Common myeloid progenitor, CD34-positive (primary cell): ENCODE measurements around the gene BTBD8.
A peak's percentile ranks its signal among the peaks of the same experiment; 100 is the strongest.

Experiments used
- CTCF ChIA-PET: fragments of 350-600 bp; sonication (Branson Sonifier 250); formaldehyde crosslinking; loops from one replicate; lab custom pipeline; 2021; ENCODE audit warnings: antibody characterized with exemption; lab: Charles Lee
- POLR2A ChIA-PET: fragments of 350-600 bp; sonication (Branson Sonifier 250); formaldehyde crosslinking; loops from one replicate; lab custom pipeline; 2021; ENCODE audit warnings: antibody characterized with exemption; lab: Charles Lee
- DNase-seq, 3 donors: peaks; one replicate each; pipeline versions ENCODE4 v3.0.0 to v3.0.0-alpha.2; 2013
- H3K27ac ChIP-seq, 2 experiments: 1 replicate in 1 of 2; 2 replicates in 1 of 2; pipeline ENCODE4 v1.7.0; 2013; ENCODE audit warnings: inconsistent platforms in 2 of 2, low read length in 2 of 2, mild to moderate bottlenecking in 2 of 2, low read depth in 1 of 2, moderate library complexity in 1 of 2; ENCODE audit not compliant: severe bottlenecking in 2 of 2, insufficient read depth in 1 of 2, poor library complexity in 1 of 2
- H3K27me3 ChIP-seq, 5 experiments: replicated peaks in 2 of 5; 1 replicate in 3 of 5; 2 replicates in 2 of 5; pipeline versions ENCODE4 v1.6.1 to v1.7.0; 2013; ENCODE audit warnings: low read length in 4 of 5, mild to moderate bottlenecking in 2 of 5, moderate library complexity in 2 of 5, inconsistent platforms in 1 of 5; ENCODE audit not compliant: insufficient read depth in 5 of 5, control insufficient read depth in 4 of 5
- H3K36me3 ChIP-seq, 4 experiments: 1 replicate in 2 of 4; 2 replicates in 2 of 4; pipeline versions ENCODE4 v1.6.1 to v1.7.0; 2013; ENCODE audit warnings: low read length in 3 of 4, control low read depth in 1 of 4, mild to moderate bottlenecking in 1 of 4; ENCODE audit not compliant: control insufficient read depth in 4 of 4, insufficient read depth in 4 of 4
- H3K4me1 ChIP-seq, 4 experiments: 1 replicate in 3 of 4; 2 replicates in 1 of 4; pipeline versions ENCODE4 v1.6.1 to v1.7.1; 2013; ENCODE audit warnings: low read length in 3 of 4, mild to moderate bottlenecking in 3 of 4, control low read depth in 1 of 4, inconsistent platforms in 1 of 4, moderate library complexity in 1 of 4; ENCODE audit not compliant: control insufficient read depth in 4 of 4, insufficient read depth in 4 of 4; ENCODE audit errors: control extremely low read depth in 1 of 4
- H3K4me3 ChIP-seq, 7 experiments: 1 replicate in 4 of 7; 2 replicates in 3 of 7; pipeline versions ENCODE4 v1.5.1 to v1.7.0; 2013; ENCODE audit warnings: mild to moderate bottlenecking in 7 of 7, low read length in 6 of 7, moderate library complexity in 6 of 7, inconsistent platforms in 2 of 7, low read depth in 2 of 7, control low read depth in 1 of 7; ENCODE audit not compliant: insufficient read depth in 4 of 7, control insufficient read depth in 1 of 7; ENCODE audit errors: extremely low read depth in 1 of 7
- H3K9me3 ChIP-seq, 5 experiments: 1 replicate in 4 of 5; 2 replicates in 1 of 5; pipeline versions ENCODE4 v1.6.1 to v1.7.1; 2013; ENCODE audit warnings: low read length in 4 of 5, mild to moderate bottlenecking in 2 of 5, inconsistent platforms in 1 of 5, low read depth in 1 of 5, moderate library complexity in 1 of 5; ENCODE audit not compliant: control insufficient read depth in 4 of 5, insufficient read depth in 2 of 5; ENCODE audit errors: control extremely low read depth in 1 of 5
- WGBS: methylation state at CpG from one replicate; pipeline ENCODE4 v1.1.5; 2013; ENCODE audit not compliant: insufficient coverage; 5-methylcytosine and 5-hydroxymethylcytosine counted together

Gene BTBD8

DNA sequence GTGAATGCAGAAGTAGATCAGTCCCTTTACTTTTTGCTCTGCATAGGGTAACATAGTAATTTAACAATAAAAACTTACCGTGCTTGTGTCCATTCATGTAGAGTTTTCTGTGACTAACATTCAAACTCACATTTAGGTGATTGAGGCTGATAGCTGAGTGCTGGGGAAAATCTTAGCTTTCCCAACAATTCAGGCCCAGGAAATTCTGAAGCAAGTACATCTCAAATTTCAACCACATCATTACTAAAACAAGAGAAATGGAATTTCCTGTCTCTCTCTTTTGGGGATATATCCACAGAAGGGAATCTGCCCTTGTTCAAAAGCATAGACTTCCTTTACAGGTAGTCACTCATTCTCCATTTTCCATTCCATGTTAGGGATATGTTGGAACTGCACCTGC, 104.5 kb downstream of the BTBD8 start:
- POLR2A ChIA-PET, result no interaction called here
- Histone ChIP-seq H3K27ac (no peak overlapping the region), H3K9me3 (no peaks in the 10 kb centered on the region), H3K27me3 (no peaks in the 10 kb centered on the region), H3K4me1 (no peaks in the 10 kb centered on the region), H3K36me3 (peaks cover 2 to 17% (median 8%) of the 10 kb centered on the region in 4 experiments), H3K4me3 (no peak overlapping the region)
- no CpG with 5 or more reads among the region's 1 CpG for WGBS
- CTCF ChIA-PET, result no interaction called here
- no peak for DNase-seq

DNA sequence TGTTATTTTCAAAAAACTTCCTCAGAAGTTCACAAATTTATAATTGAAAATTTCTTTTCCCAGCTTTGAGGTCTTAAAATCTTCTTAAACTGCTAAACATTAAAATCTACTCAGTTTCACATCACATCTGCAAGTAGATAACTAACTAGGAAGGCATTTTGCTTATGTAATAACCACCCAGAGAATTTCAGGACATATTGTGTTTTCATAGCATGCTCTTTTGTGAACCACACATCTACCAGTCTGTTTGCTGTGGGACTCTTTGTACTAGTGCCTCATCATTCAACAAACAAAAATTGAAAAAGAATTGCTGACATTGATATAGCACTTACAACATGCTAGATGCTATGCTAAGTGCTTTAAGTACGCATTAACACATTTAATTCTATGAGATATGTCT, 105.9 kb downstream of the BTBD8 start:
- DNase-seq, result no peak
- POLR2A ChIA-PET, result no interaction called here
- Histone ChIP-seq H3K27ac (no peak overlapping the region), H3K4me1 (no peaks in the 10 kb centered on the region), H3K36me3 (peaks cover 2 to 9% (median 3%) of the 10 kb centered on the region in 4 experiments), H3K4me3 (no peak overlapping the region), H3K27me3 (no peaks in the 10 kb centered on the region), H3K9me3 (no peaks in the 10 kb centered on the region)
- WGBS, result no CpG with 5 or more reads among the region's 1 CpG
- CTCF ChIA-PET, result no interaction called here

DNA sequence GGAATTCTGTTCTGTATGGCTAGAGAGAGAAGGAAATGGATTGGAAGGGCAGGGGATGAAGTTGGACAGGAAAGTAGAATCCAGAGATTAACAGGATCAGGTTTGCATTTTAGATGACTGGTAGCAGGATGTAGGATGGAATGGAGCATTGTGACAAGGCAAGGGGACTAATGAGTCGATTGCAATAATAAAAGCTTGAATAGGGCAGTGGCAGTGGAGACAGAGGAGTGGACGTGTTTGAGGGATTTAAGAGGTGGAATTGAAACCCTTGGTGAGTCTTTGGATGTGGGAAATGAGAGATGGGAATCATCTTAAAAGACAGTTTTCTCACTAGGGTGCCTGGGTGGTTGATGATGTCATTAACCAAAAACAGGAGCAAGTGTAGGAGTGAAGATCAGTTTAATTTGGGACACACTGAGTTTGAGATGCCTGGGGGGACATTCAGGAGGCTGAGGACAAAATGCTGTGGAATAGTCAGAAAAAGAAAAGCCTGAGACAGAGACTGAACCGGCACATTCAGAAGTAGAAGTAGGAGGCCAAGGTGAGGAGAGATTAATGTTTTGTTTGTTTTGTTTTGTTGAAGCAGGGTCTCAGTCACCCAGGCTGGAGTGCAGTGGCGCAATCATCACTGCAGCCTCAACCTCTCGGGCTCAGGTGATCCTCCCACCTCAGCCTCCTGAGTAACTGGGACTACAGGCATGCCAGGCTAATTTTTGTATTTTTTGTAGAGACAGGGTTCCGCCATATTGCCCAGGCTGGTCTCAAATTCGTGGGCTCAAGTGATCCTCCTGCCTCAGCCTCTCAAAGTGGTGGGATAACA, 108.5 kb downstream of the BTBD8 start:
- peak overlapping the region in 1 of 7 experiments; percentile 9 for H3K4me3 ChIP-seq
- no peak for DNase-seq
- CTCF ChIA-PET, result no interaction called here

DNA sequence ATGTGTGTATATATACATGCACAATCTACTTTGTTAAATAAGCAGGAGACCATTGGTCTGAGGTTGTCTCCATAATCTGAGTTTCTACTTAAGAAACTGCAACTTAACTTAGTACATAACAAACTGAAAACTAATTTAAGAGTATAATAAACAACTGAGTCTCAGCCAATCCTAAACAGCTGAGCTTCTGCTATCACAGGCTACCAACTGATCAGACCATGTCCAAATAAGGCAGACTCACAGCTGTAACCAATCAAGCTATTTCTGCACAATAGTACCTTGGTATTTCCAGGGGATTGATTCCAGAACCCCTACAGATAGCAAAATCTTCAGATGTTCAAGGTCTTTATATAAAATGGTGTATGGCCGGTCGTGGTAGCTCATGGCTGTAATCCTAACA, 111.6 kb downstream of the BTBD8 start:
- Histone ChIP-seq H3K4me1 (no peaks in the 10 kb centered on the region), H3K4me3 (no peak overlapping the region), H3K27ac (no peak overlapping the region), H3K36me3 (no peaks in the 10 kb centered on the region), H3K27me3 (no peaks in the 10 kb centered on the region), H3K9me3 (no peaks in the 10 kb centered on the region)
- ChIA-PET CTCF (no interaction called here), POLR2A (no interaction called here)
- WGBS, result 100% methylated on average over 2 of the region's 2 CpGs
- no peak for DNase-seq

More for the DNA sequence above, 108.5 kb downstream of the BTBD8 start:
- POLR2A ChIA-PET, result no interaction called here
- H3K9me3 ChIP-seq, result no peaks in the 10 kb centered on the region
- H3K27ac ChIP-seq, result no peak overlapping the region
- H3K4me1 ChIP-seq, result no peaks in the 10 kb centered on the region
- peaks cover 0 to 5% (median 2%) of the 10 kb centered on the region in 4 experiments for H3K36me3 ChIP-seq
- H3K27me3 ChIP-seq, result no peaks in the 10 kb centered on the region
- WGBS, result 95% methylated on average over 6 of the region's 7 CpGs

DNA sequence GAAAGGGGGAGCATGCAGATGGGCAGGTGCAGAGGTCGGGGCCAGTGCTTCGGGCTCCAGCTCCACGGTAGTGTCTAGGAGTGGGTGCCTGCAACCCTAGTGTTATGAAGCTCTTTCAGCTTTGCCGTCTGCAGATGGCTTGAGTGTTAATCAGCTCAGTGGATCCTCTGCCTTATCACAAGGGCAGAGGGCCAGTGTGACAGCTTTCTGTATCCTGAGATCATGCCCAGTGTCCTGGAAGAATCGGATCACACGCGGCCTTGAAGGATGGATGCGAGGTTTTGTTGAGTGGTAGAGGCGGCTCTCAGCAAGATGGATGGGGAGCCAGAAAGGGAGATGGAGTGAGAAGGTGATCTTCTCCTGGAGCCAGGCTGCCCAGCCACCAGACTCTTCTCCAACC, 112.1 kb downstream of the BTBD8 start:
- no peaks in the 10 kb centered on the region for H3K27me3 ChIP-seq
- peaks cover 0 to 2% (median 0%) of the 10 kb centered on the region in 4 experiments for H3K4me1 ChIP-seq
- DNase-seq, result no peak
- no peaks in the 10 kb centered on the region for H3K36me3 ChIP-seq
- no peak overlapping the region for H3K27ac ChIP-seq
- no peaks in the 10 kb centered on the region for H3K9me3 ChIP-seq
- WGBS, result 100% methylated on average over 5 of the region's 9 CpGs
- ChIA-PET POLR2A (no interaction called here), CTCF (no interaction called here)
- no peak overlapping the region for H3K4me3 ChIP-seq

DNA sequence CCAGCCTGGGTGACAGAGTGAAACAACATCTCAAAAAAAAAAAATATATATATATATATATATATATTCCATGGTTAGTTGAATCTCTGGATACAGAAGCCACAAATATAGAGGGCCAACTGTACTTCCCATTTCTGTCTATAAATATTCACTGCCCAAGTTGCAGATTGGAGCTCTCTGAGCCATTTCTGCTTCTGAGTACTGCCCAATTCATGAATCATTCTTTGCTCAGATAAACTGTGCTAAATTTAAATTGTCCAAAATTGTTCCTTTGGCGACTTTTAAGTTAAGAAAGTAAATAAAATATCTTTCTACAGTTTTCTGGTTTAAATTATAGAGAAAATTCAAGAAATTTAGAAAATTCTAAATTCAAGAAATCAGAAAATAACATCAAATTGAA, 114.4 kb downstream of the BTBD8 start:
- Histone ChIP-seq H3K27ac (no peak overlapping the region), H3K4me3 (no peak overlapping the region), H3K9me3 (no peaks in the 10 kb centered on the region), H3K4me1 (peaks cover 0 to 2% (median 0%) of the 10 kb centered on the region in 4 experiments), H3K36me3 (no peaks in the 10 kb centered on the region), H3K27me3 (no peaks in the 10 kb centered on the region)
- WGBS, result no CpG with 5 or more reads among the region's 1 CpG
- ChIA-PET POLR2A (no interaction called here), CTCF (interaction anchor here (1.1 kb wide), 1 partner anchor 11 kb away, joined by 3 read pairs; no protein-coding TSS in a partner anchor)
- no peak for DNase-seq

DNA sequence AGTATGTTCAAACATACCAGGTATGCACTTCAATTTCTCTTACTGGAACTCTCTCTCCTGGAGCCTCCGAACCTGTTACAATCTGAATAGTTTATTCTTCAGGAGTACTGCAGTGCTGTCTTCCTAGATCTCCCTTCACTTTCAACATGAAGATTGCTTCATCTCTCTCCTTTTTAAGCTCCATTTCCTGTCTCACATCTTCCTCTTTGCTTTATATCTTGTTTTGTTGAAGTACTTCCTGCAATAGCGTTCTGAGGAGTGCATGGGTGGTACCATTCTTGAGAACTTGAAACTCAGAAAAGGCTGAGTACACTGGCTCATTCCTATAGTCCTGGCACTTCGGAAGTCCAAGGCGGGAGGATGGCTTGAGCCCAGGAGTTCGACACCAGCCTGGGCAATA, 121.8 kb downstream of the BTBD8 start:
- 100% methylated on average over 2 of the region's 5 CpGs for WGBS
- Histone ChIP-seq H3K4me1 (peaks cover 0 to 4% (median under 1%) of the 10 kb centered on the region in 4 experiments), H3K9me3 (peaks cover 0 to 6% (median 3%) of the 10 kb centered on the region in 5 experiments), H3K36me3 (no peaks in the 10 kb centered on the region), H3K27ac (no peak overlapping the region), H3K4me3 (no peak overlapping the region), H3K27me3 (no peaks in the 10 kb centered on the region)
- CTCF ChIA-PET, result no interaction called here
- POLR2A ChIA-PET, result no interaction called here
- DNase-seq, result no peak
